NCI-H1105 treated with DMSO at 0.1 percent for 48 hours (cell line): ENCODE data around the gene PRKAA1.

ENCODE experiments used
- DNase-seq: peaks from one replicate; lab custom pipeline; 2025; lab: John Stamatoyannopoulos, UW

PRKAA1 gene

DNA sequence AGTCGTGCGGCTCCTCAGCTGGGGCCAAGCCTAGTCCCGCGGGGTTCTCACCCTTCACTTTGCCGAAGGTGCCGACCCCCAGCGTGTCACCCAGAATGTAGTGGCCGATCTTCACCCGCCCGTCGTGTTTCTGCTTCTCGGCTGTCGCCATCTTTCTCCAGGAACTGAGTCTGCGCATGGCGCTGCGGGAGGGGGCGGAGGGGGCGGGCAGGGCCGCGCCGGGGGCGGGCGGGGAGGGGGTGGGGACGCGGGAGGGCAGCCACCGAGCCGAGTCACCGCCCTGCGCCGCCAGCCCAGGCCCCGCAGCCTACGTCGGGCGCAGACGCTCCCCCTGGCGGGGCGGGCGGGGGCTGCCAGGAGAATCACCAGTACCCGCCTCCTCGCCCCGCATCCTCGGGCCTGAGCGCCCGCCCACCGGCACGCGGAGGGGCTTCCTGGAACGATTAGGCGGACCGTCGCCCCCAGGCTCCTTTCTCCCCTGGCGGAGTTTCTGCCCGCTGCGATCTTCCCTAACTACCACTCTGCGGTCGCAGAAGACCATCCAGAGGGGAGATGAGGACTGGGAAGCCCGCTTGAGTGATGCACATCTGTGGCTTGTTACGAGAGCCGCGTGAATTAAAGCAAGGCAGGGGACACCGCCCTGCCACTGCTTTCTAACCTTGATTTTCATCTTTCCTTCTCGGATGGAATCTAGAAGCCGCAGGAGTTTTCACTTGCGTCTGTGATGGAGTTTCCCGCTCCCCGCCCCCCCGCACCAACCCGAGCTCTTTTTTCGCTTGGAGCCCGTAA lies at the start of gene PRKAA1:
Gene PRKAA1 (minus strand): TSS at position 363 of the 789 bp plus-strand sequence. CDS start 185 bp downstream, at position 178.
- DNase-seq, result peak; percentile 84

DNA sequence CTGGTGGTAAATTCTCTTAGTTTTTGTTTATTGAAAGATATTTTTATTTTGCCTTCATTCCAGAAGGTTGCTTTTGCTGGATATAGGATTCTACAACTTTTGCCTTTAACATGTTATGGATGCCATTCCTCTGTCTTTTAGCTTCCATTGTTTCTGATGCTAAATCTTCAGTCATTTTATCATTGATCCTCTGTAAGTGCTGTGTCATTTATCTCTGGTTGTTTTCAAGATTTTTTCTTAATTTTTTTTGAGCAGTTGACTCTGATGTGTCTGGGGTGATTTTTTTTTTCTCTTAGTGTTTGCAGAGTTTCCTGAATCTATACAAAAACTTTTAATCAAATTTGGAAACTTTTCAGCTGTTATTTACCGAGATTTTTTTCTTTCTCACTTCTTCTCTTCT lies 49.4 kb upstream of the PRKAA1 start:
- no peak for DNase-seq

DNA sequence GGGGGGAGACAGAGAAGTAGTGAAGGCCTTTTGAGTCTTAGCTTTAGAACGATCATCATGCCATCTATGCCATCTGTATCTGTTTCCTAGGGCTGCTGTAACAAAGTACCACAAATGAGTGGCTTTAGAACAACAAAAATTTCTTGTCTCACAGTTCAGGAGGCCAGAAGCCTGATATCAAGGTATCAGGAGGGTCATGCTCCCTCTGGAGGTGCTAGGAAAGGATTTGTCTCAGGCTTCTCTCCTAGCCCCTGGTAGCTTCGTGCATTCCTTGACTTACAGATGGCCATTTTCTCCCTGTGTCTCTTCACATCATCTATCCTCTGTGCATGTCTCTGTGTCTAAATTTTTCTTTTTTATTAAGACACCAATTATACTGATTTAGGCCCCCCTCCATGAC lies 48.2 kb upstream of the PRKAA1 start:
- DNase-seq, result no peak

DNA sequence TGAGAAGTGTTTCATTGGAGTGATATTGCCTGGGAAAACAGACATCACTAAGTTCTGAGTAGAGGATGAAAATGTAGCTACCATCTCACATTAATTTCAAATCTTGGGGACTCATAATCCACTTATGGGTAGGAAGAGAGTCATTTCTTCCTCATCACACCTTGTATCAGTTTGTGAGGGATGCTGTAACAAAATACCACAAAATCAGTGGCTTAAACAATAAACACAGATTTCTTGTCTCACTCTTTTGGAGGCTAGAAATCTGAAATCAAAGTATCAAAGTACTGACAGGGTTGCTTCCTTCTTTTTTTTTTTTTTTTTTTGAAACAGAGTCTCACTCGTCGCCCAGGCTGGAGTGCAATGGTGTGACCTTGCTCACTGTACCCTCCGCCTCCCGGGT lies 46.4 kb upstream of the PRKAA1 start:
- DNase-seq, result no peak

DNA sequence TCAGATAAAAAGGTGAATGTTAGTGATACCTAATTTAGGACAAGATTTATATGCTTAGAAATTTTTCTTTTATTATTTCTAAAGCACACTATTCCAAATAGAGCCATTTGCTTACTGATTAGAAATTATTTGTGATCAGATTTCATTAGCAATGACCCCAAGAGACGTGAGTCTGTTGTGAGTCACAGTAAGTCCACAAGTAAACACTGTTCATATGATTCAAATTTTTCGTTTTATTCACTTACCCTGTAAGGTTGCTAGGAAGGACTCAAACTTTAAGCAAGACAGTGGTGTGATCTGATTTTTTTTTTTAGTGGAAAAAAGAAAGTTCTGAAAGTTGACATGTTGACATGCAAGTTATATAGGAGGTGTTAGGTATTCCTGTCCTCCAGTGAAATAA lies 44.2 kb upstream of the PRKAA1 start:
- DNase-seq, result no peak

DNA sequence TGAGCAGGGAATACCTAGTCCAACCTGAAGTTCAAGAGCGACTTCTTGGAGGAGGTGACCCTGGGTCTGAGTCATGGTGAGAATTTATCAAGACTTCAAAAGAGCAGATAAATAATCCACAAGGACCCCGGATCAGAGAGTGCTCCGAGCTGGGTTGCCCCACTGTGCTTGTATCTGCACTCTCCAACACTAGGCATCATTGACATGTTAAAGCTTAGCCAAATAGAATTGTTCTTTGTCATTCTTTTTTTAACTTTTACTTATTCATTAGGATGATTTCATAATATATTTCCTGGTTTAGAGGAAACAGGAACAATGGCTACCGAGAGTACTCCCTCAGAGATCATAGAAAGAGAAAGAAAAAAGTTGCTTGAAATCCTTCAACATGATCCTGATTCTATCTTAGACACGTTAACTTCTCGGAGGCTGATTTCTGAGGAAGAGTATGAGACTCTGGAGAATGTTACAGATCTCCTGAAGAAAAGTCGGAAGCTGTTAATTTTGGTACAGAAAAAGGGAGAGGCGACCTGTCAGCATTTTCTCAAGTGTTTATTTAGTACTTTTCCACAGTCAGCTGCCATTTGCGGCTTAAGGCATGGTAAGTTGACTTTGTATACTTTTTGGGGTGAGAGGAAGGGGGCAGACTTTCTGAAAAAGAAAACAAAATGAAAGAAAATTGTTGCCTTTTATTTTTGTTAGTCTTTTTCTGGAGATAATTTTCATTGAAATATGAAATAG lies 43.1 kb upstream of the PRKAA1 start, which contains the start of gene CARD6:
Gene CARD6 (plus strand): TSS at position 300 of the 738 bp plus-strand sequence. CDS start 16 bp downstream, at position 316.
- DNase-seq, result no peak

DNA sequence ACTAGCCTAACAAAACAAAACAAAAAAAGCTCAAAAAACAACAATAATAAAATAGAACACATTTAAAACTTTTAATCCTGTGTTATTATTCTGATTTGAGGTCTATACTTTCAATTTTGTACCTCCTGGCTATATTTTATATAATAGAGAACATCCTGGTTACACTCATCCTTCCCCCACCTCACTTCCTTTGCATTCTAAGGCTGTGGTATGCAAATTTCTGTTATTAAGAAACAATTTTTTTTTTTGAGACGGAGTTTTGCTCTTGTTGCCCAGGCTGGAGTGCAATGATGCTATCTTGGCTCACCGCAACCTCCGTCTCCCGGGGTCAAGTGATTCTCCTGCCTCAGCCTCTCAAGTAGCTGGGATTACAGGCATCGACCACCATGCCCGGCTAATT lies 39.9 kb upstream of the PRKAA1 start:
- no peak for DNase-seq

DNA sequence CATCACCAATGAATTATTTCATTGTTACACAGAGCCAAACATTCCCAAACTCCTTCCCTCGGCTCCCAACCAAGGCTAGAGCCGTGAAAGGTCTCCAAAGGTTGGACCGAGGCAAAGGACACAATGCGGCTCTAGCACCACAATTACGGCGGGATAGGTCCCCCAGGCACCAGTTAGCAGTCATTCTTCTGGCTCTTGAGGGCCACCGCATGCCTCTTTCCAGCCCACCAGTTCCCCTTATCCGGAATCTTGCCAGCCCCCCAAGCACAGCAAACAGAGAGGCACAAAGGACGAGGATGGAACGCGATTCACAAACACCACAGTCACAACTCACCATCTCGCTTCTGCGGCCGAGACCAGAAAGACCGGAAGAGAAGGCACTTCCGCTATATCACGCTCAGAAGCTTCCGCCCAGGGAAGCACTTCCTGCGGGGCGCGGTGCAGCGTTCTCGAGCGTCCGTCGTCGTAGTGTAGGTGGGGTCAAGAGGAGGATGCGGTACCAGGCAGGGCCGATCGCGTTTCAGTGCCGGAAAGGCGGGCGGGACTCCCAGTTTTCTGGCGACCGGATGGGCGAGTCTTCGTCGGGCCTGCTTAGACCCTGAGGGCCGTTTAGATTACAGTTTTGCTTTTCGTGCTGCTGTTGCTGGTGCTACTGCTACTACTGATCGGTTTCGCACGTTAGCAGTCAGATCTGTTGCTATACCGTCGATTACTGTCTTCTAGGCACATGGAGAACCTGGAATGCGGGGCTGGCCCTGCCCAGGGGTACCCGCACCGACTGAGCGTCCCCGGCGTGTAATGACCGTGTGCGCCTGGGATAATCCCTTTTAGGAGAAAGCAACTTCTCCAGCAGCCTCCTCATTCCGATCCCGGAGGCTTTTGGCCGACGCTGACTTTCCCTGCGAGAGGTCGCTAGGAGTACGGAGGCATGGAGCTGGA lies 36.9 kb upstream of the PRKAA1 start, which contains the start of gene RPL37:
Gene RPL37 (minus strand): TSS at position 374 of the 939 bp plus-strand sequence. CDS start 37 bp downstream, at position 337.
- peak; percentile 93 for DNase-seq

DNA sequence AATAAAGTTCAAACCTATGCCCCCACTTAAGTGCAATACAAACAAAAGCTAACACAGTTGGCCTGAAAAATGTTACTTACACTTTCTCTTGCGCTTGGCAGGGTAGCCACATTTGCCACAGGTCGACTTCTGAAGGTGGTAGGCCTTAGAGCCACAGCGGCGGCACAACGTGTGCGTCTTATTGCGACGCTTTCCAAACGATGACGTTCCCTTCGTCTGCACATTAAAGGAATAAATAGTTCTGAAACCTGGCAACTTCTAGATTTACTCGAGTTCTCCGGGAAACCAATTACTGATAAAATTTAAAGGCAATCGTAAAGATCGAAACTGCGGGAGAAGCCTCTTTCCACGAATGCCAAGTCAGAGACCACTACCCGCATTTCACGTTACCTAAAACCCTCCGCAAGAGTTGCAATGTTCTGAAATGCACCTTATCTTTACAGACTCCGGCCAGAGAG lies 36.2 kb upstream of the PRKAA1 start:
- peak; percentile 10 for DNase-seq

DNA sequence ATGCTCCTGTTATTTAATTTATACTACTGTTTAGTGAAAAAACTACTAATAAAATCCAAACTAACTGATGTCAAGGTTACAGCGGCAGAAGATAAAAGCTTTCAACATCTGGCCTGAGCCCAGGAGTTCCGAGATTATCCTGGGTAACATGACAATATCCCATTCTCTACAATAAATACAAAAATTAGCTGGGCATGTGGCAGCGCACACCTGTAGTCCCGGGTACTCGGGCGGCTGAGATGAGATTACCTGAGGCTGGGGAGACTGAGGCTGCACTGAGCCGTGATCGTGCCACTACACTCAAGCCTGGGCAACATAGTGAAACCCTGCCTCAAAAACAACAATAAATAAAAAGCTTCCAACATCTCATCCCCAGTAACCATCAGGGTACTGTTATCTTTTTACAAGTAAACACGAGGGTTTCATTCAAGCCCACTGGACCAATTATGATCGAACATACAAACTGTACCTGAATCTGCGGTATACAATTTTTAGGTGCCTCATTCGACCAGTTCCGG lies 35.6 kb upstream of the PRKAA1 start:
- DNase-seq, result no peak

DNA sequence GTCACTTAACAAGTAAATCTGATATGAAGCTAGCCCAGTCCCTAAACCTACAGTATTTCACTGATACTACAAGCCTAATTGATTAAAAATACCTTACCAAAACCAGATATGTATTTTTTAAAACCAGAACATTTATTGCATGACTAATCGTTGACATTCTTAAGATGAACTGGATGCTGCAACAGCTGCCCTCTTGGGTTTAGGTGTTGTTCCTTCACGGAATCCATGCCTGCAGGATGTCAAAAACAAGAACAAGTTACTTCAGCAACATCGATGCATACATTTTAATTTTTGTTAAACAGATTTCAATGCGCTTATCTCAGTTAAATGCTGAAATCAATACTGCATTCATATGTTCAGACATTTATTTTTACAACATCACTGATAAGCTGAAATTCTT lies 34.2 kb upstream of the PRKAA1 start:
- no peak for DNase-seq

DNA sequence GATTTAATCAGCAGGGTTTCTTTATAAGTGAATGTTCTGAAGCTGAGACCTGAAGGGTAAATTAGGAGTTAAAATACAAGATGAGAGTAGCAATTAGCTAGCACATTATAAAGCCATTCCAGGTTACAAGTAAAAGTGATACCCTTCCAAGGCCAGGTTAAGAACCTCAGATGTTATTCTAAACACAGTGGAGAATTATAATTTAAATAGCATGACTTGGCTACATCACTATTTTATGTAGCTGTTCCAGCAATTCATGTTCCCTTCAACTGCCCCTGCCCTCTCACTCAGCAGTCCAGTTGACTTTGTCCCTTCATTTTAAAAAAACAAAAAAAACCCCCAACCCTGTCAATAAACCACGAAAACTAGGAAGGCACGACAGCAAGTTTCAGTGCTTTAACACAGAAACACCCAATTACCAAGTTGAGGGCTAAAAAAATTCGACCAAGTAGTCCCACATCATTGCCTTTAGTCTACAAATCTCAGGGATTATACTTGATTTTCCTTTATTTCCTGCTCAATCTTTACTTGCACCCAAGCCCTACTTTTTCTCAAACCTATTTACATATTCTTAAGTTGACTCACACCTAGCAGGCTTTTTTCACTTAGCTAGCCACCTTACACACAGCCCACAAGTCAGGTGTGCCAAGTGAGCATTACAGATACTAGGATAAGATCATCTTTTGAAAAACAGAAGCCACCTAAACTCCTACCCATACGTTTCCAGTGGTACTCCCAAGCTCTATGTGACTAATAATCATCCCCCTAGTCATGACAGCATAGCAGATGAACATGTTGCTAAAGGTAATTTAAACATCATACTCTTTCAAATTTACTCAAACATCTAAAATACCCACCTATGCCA lies 33.4 kb upstream of the PRKAA1 start:
- no peak for DNase-seq

DNA sequence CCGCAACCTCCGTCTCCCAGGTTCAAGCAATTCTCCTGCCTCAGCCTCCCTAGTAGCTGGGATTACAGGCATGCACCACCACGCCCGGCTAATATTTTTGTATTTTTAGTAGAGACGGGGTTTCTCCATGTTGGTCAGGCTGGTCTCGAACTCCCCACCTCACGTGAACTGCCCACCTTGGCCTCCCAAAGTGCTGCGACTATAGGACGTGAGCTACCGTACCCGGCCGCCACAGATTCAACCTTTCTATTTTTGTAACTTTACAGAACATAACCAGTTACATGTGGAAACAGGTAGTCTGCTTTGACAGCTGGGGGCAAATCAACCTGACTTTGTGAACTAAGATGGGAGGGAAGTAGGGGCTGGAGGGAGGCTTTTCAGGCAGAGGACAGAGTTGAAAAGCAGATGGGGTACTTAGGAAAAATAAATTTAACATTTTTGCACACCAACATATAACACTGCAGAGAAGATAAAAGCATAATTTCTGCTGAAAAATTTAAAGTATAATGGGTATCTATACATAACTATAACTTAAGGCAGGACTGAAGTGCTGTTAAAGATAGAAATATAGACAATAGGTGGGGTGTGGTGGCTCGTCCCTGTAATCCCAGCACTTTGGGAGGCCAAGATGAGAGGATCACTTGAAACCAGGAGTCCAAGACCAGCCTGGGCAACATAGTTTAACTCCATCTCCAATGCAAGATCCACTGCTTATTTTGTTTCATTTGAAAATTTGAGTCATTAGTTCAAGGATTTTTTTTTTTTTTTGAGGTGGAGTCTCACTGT lies 31.8 kb upstream of the PRKAA1 start:
- no peak for DNase-seq

DNA sequence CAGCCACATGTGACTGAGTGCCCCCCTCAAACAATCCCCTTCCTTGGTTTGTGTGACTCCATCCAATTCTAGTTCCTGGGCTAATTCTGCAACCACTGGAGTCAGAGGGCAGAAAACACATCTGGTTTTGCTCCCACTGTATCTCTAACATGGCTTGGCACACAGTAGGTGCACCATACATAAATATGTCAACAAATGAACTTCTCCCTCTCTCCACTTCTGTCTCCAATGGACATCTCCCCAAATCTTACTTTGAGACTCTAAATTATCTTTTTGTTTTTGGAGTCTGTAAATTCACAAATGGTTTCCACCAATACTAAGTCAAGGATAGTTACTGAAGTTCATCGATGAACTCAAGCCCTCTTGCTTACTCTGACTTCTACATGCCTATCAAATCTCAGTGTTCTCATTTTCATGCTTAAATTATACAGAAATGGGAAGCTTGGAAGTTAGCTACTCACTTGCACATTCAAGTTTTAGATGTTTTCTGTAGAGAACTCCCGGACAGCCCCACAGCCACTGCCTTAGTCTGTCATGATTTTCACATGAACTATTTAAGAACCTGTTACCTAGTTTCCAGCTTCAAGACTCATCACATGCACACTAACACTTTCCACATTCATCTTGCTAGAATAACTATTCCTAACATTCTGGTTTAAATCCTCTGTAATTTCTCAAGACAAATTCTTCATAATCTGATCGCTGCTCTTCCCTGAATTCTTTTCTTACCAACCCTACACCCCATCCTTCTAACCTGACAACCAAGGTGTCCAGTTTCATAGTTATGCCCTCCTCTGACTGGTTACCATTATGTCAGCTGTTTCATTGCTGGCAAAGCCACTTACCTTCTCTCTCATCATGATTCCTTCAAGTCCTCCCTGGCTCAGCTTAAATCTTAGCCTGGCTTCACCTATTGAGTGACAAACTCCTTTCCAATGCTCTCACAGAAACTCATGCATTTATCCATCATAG lies 30.8 kb upstream of the PRKAA1 start:
- no peak for DNase-seq

DNA sequence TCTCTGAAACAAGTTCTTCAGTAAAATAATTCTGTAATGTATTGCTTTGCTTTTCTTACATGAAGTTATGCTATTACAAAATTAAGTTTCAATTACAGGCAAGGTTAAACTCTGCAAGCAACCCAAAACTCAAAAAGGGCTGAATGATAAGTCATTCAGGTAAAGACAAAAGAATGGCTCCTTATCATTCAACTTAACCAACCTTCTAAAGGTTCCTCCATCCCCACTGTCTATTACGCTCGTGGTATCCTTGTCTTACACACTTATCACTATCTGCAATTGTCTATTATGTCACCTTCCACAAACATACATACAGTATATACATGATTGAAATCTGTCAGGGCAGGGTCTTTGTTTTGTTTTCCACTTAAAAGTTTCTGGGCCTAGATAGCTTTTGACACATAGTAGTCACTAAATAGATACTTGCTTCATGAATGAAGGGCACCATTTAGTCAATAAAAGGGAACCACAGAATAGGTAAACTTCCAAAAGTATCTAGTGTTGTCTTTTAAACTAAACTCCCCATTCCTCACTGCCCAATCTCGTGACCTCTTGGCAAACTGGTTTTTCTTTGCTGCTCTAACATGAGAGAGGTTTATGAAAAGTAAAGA lies 30.0 kb upstream of the PRKAA1 start:
- no peak for DNase-seq

DNA sequence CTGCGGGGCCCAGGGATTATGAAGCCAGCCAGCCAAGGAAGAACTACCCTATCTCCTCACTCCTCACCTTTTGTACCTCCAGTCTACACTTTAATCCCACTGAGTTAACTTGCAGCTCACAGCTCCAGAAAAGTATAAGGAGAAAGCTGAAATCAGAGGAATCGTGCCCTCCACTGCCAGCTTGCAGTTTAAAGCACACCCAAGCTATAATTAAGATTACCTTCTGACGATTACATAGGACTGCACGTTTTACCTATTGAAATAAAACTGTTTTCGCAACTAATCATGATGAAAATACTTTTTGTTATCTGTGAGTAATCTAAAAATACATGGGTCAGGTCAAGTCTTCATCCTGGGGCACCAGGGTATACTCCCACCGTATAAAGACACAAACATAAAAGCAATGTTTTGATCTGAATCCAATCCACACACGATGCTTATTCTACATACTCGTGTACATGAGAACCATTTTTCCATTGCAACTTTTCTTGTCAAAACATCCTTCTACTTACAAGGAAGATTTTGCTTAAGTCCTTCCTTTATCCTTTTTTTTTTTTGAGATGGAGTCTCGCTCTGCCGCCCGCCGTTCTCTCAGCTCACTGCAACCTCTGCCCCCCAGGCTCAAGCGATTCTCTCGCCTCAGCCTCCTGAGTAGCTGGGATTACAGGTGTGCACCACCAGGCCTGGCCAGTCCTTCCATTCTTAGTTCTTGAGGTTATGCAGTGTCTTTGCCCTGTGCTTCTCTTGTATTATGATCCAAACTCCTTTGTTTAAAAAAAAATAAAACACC lies 29.2 kb upstream of the PRKAA1 start:
- no peak for DNase-seq

DNA sequence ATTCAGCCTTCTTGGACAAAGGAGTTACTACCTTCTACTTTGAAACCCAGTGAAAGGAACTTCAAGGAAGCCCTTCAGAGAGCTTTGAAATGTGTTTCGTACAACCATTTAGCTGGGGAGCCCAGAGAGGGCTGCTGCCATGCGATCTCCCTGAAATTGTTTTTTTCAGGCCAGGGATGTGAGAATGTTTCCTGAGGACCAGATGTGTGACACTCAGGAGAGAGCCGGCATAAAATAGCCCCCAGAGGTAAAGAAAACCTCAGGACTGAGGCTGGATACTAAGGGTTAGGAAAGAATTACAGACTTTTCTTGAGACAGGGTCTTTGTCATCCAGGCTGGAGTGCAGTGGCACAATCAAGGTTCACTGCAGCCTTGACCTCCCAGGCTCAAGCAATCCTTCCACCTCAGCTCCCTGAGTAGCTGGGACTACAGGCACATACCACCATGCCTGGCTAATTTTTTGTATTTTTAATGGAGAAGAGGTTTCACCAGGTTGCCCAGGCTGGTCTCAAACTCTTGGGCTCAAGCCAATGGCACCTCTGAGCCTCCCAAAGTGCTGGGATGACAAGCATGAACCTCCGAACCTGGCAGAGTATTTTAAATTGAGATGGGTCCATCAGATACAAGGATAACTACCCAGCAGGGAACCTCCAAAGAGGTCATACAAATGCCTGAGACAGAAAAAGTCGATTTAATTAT lies 28.5 kb upstream of the PRKAA1 start:
- DNase-seq, result no peak
